Upper lobe of left lung (tissue), 6 donors: ENCODE measurements around the gene CSTPP1. TPM values are rescaled to one million over a fixed set of nuclear protein-coding genes. Genes with fewer than 3 reads are reported as not detected.
A peak's percentile ranks its signal among the peaks of the same experiment; 100 is the strongest.

Experiments
- ATAC-seq, 2 donors: fragments of 200-7000 bp; cut with Tn5 transposase; one replicate each; pipeline ENCODE4 v1.9.1; 2022; ENCODE audit warnings: mild to moderate bottlenecking in 2 of 2, moderate library complexity in 2 of 2; ENCODE audit not compliant: low FRiP score in 2 of 2
- DNase-seq, 2 donors: peaks; one replicate each; pipeline ENCODE4 v3.0.0-alpha.2; 2019 to 2020
- H3K27ac ChIP-seq, 4 donors: fragments of 200-600 bp; sonication (generic); one replicate each; pipeline ENCODE4 v1.5.1; 2016 to 2019
- H3K27me3 ChIP-seq, 4 donors: fragments of 200-600 bp; sonication (generic); one replicate each; pipeline ENCODE4 v1.5.1; 2017 to 2019
- H3K36me3 ChIP-seq, 4 donors: fragments of 200-600 bp; sonication (generic); one replicate each; pipeline ENCODE4 v1.5.1; 2016 to 2019
- H3K4me1 ChIP-seq, 4 donors: fragments of 200-600 bp; sonication (generic); one replicate each; pipeline ENCODE4 v1.5.1; 2018 to 2019
- H3K4me3 ChIP-seq, 4 donors: fragments of 200-600 bp; sonication (generic); one replicate each; pipeline ENCODE4 v1.5.1; 2017 to 2019; ENCODE audit warnings: mild to moderate bottlenecking in 2 of 4, moderate library complexity in 1 of 4
- H3K9me3 ChIP-seq, 4 donors: fragments of 200-600 bp; sonication (generic); one replicate each; pipeline ENCODE4 v1.5.1; 2018 to 2019
- EP300 ChIP-seq, 4 donors: sonication (generic); formaldehyde crosslinking; IDR thresholded peaks; one replicate each; pipeline ENCODE4 v1.5.1; 2017; ENCODE audit warnings: antibody characterized with exemption in 4 of 4, control low read depth in 2 of 4
- POLR2A ChIP-seq, 4 donors: fragments of 450-650 bp; IDR thresholded peaks; one replicate each; pipeline ENCODE4 v1.5.1; 2016 to 2017; ENCODE audit warnings: antibody characterized with exemption in 4 of 4, mild to moderate bottlenecking in 2 of 4
- POLR2AphosphoS5 ChIP-seq, 2 donors: sonication (generic); formaldehyde crosslinking; IDR thresholded peaks; one replicate each; pipeline ENCODE4 v1.5.1; 2017; ENCODE audit warnings: antibody characterized with exemption in 2 of 2
- WGBS, 2 donors: methylation state at CpG; one replicate each; pipeline ENCODE4 v1.1.5; 2017 to 2018; 5-methylcytosine and 5-hydroxymethylcytosine counted together
- total RNA-seq, 6 donors: library from RNA; depleted of rRNA in 4 of 6; stranded (reverse); fragments of >200 nt in 4 of 6; gene quantifications; one replicate each; pipeline versions ENCODE4 v1.1.0 to v1.2.1, GENCODE V29; 2016 to 2021
- TF ChIP-seq, protein P1 (sequence below), 6 experiments: fragments of 450-650 bp in 4 of 6; fragments of 200-600 bp in 2 of 6; sonication (generic) in 2 of 6; IDR thresholded peaks; one replicate each; pipeline ENCODE4 v1.5.1; 2016 to 2019; ENCODE audit warnings: antibody characterized with exemption in 6 of 6
- donor health status: DM: no; HTN: no; CAD: no; lungs with moderate emphysema.
- donor health status: DM: no; HTN: yes; CAD: no; lungs with severe emphysema.

The CSTPP1 gene
- total RNA-seq, 6 donors from 2014 or later, result 23.9 to 71.2 (median 47.2) TPM

GRCh38 chr11:47183969-47184368, 247.4 kb downstream of the CSTPP1 start:
- H3K4me1 ChIP-seq, result peaks cover 18 to 45% (median 37%) of the 10 kb centered on the region in 4 donors
- TF ChIP-seq, protein P1, sequence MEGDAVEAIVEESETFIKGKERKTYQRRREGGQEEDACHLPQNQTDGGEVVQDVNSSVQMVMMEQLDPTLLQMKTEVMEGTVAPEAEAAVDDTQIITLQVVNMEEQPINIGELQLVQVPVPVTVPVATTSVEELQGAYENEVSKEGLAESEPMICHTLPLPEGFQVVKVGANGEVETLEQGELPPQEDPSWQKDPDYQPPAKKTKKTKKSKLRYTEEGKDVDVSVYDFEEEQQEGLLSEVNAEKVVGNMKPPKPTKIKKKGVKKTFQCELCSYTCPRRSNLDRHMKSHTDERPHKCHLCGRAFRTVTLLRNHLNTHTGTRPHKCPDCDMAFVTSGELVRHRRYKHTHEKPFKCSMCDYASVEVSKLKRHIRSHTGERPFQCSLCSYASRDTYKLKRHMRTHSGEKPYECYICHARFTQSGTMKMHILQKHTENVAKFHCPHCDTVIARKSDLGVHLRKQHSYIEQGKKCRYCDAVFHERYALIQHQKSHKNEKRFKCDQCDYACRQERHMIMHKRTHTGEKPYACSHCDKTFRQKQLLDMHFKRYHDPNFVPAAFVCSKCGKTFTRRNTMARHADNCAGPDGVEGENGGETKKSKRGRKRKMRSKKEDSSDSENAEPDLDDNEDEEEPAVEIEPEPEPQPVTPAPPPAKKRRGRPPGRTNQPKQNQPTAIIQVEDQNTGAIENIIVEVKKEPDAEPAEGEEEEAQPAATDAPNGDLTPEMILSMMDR (IDR thresholded peaks at IDR 0.05), result no peak
- TF ChIP-seq POLR2AphosphoS5 (IDR thresholded peaks at IDR 0.05) (no peak), EP300 (IDR thresholded peaks at IDR 0.05) (no peak), POLR2A (IDR thresholded peaks at IDR 0.05) (no peak)
- 77 to 89% methylated on average over 7 of the region's 7 CpGs for WGBS, 2 donors
- no peak overlapping the region for H3K4me3 ChIP-seq
- ATAC-seq, result no peak
- peak overlapping the region in 3 of 4 donors; percentile 85 to 87 (median 87) for H3K27ac ChIP-seq
- H3K36me3 ChIP-seq, result peaks cover 0 to 13% (median 0%) of the 10 kb centered on the region in 4 donors
- H3K27me3 ChIP-seq, result peaks cover 0 to 18% (median 2%) of the 10 kb centered on the region in 4 donors
- DNase-seq, result no peak
- no peaks in the 10 kb centered on the region for H3K9me3 ChIP-seq

GRCh38 chr11:47184711-47185304, 248.2 kb downstream of the CSTPP1 start:
- ATAC-seq, result no peak

GRCh38 chr11:47185305-47186075, 248.9 kb downstream of the CSTPP1 start:
- Histone ChIP-seq H3K27ac (peak overlapping the region; percentile 82 to 87 (median 86)), H3K4me1 (peaks cover 18 to 46% (median 39%) of the 10 kb centered on the region in 4 donors), H3K9me3 (no peaks in the 10 kb centered on the region), H3K27me3 (peaks cover 0 to 18% (median 2%) of the 10 kb centered on the region in 4 donors), H3K4me3 (peak overlapping the region; percentile 42 to 81 (median 70)), H3K36me3 (no peaks in the 10 kb centered on the region)
- peak; percentile 51 to 73 for ATAC-seq
- peak; percentile 77 to 89 for DNase-seq
- 14 to 28% methylated on average over 17 to 26 of the region's 50 CpGs for WGBS, 2 donors
- TF ChIP-seq, protein P1 (IDR thresholded peaks at IDR 0.05), result no peak
- TF ChIP-seq EP300 (IDR thresholded peaks at IDR 0.05), result no peak
- peak in 3 of 4 donors; percentile 51 to 65 (median 60) for TF ChIP-seq POLR2A (IDR thresholded peaks at IDR 0.05)
- TF ChIP-seq POLR2AphosphoS5 (IDR thresholded peaks at IDR 0.05), result peak in 1 of 2 donors; percentile 41

More at GRCh38 chr11:47184711-47185304, 248.2 kb downstream of the CSTPP1 start:
- Histone ChIP-seq H3K27ac (peak overlapping the region; percentile 82 to 87 (median 86)), H3K4me1 (peaks cover 18 to 46% (median 39%) of the 10 kb centered on the region in 4 donors), H3K9me3 (no peaks in the 10 kb centered on the region), H3K27me3 (peaks cover 0 to 18% (median 2%) of the 10 kb centered on the region in 4 donors), H3K4me3 (peak overlapping the region; percentile 18 to 81 (median 70)), H3K36me3 (peaks cover 0 to 5% (median 0%) of the 10 kb centered on the region in 4 donors)
- 62% methylated on average over 12 of the region's 13 CpGs; no CpG with 5 or more reads in 1 of the 2 donors for WGBS, 2 donors
- DNase-seq, result peak; percentile 41 to 63
- TF ChIP-seq POLR2AphosphoS5 (IDR thresholded peaks at IDR 0.05) (no peak), EP300 (IDR thresholded peaks at IDR 0.05) (no peak), POLR2A (IDR thresholded peaks at IDR 0.05) (no peak)
- TF ChIP-seq, protein P1 (IDR thresholded peaks at IDR 0.05), result no peak

DNA sequence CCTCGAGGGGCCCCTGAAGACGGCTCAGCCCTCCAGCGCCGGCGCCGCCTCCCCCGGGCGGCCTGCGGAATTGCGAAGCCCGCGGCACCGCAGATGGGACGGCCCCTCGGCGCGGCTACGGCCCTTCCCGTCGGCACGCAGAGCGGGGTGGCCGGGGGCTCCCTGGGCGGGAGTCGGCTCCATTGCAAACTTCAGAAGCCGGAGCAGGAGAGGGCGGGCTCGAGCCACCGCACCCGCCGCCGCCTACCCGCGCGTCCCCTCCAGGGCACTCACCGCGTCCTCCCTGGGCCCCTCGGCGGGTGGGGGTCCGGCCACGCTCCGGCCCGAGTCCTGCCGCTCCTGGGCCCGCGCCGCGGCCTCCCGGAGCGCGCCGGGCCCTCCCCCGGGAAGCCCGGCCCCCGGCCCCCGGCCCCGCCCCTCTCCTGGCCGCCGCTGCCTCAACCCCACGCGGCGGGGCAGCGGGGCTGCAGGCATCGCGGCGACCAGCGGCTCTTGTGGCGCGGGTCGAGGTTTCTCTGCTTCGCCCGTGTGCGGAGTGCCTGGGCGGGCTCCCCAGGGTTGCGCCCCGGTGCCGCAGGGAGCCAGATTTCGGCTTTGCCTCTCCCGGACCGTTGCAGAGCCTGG, 249.6 kb downstream of the CSTPP1 start, which contains the start of gene PACSIN3:
Gene PACSIN3 (minus strand): TSS at position 359 of the 624 bp plus-strand sequence. CDS start 3,707 bp downstream, outside the sequence.
- peak within 1 kb of the TSS; percentile 82 to 87 (median 86) for H3K27ac ChIP-seq
- H3K4me3 ChIP-seq, result peak within 1 kb of the TSS; percentile 42 to 81 (median 70)
- TF ChIP-seq EP300 (IDR thresholded peaks at IDR 0.05) (no peak), POLR2AphosphoS5 (IDR thresholded peaks at IDR 0.05) (peak in 1 of 2 donors; percentile 50), POLR2A (IDR thresholded peaks at IDR 0.05) (peak in 2 of 4 donors; percentile 16 to 68)
- TF ChIP-seq, protein P1 (IDR thresholded peaks at IDR 0.05), result peak in 5 of 6 experiments; percentile 19 to 58 (median 39)
- H3K4me1 ChIP-seq, result peaks cover 18 to 46% (median 39%) of the 10 kb centered on the region in 4 donors
- DNase-seq (peak; percentile 49 to 94), ATAC-seq (peak; percentile 20 to 84)
- WGBS, 2 donors, result 0 to 3% methylated on average over 5 to 8 of the region's 80 CpGs
- H3K36me3 ChIP-seq, result no peaks in the 10 kb centered on the region
- H3K9me3 ChIP-seq, result no peaks in the 10 kb centered on the region
- H3K27me3 ChIP-seq, result peaks cover 0 to 18% (median 2%) of the 10 kb centered on the region in 4 donors
